ENCODE measurements around the gene DAB2IP.

The DAB2IP gene

DNA sequence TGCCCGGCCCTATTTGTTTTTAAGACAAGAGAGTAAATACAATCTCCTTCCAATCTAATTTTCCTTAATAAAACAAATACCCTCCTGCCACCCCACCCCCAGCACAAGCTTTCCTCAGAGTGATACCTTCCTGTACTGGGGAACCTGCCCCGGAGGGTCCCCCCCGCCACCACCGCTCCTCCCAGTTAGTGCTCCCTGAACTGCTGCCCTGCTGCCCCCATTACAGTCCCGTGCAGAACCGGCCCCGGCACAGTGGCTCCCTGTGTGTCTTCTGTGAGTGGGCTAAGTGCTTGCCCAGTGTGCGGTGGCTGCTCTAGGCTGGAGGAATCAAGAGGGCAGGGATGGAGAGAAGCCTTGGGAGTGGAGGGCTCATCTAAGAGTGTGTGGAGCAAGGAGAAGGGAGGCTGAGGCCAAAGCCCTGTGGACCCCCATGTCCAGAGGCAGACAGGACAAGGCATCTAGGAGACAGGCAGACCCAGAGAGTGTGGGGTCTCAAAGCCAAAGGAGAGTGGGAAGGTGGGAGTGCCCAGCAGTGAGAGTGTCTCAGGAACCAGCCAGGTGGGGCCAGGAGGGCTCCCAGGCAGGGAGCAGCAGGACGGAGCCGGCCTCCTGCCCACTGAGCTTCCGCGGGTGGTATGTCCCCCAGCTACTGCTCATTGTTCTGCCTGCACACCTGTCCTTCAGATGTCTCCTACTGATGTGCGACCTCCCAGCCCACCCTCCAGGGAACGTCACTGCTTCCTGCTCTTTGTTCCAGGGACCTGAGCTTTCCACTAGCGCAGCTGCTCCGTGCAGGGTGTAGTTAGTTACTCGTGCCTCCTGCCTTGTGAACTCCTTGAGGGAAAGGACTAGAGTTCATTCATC lies 129.0 kb downstream of the DAB2IP start:
- Histone ChIP-seq H3K4me3 (ENCODE audit: low read depth, low read length) (no peak overlapping the region), H3K9me3 (ENCODE audit: control insufficient read depth, insufficient read depth, low read depth, low read length) (no peaks in the 10 kb centered on the region), H3K27ac (ENCODE audit: extremely low read depth, low read depth, low read length) (no peak overlapping the region), H3K4me1 (ENCODE audit: control insufficient read depth, insufficient read depth, low read length) (no peaks in the 10 kb centered on the region), H3K36me3 (ENCODE audit: control insufficient read depth in 2 of 2, insufficient read depth in 1 of 2, low read length in 2 of 2) (peaks cover 0 to 72% of the 10 kb centered on the region in 2 experiments; a peak in 2 of 3 replicates)
- ChIA-PET CTCF (no interaction called here), POLR2A (no interaction called here)
- TF ChIP-seq ZFP3 (tag by site-specific recombination; IDR thresholded peaks at IDR 0.05; ENCODE audit: low read depth) (no peak), ZFP69B (tag by site-specific recombination; IDR thresholded peaks at IDR 0.05) (no peak), GLIS1 (tag by site-specific recombination; IDR thresholded peaks at IDR 0.05) (no peak), ZNF623 (tag by site-specific recombination; IDR thresholded peaks at IDR 0.05) (no peak), ZNF670 (tag by site-specific recombination; IDR thresholded peaks at IDR 0.05; ENCODE audit: low read depth) (no peak), ZNF140 (tag by site-specific recombination; IDR thresholded peaks at IDR 0.05) (no peak), BCL11A (tag by site-specific recombination; IDR thresholded peaks at IDR 0.05; ENCODE audit: low read depth) (no peak), ZNF544 (tag by site-specific recombination; IDR thresholded peaks at IDR 0.05) (no peak), RBAK (tag by site-specific recombination; IDR thresholded peaks at IDR 0.05) (no peak)
- TF ChIP-seq, protein P1, sequence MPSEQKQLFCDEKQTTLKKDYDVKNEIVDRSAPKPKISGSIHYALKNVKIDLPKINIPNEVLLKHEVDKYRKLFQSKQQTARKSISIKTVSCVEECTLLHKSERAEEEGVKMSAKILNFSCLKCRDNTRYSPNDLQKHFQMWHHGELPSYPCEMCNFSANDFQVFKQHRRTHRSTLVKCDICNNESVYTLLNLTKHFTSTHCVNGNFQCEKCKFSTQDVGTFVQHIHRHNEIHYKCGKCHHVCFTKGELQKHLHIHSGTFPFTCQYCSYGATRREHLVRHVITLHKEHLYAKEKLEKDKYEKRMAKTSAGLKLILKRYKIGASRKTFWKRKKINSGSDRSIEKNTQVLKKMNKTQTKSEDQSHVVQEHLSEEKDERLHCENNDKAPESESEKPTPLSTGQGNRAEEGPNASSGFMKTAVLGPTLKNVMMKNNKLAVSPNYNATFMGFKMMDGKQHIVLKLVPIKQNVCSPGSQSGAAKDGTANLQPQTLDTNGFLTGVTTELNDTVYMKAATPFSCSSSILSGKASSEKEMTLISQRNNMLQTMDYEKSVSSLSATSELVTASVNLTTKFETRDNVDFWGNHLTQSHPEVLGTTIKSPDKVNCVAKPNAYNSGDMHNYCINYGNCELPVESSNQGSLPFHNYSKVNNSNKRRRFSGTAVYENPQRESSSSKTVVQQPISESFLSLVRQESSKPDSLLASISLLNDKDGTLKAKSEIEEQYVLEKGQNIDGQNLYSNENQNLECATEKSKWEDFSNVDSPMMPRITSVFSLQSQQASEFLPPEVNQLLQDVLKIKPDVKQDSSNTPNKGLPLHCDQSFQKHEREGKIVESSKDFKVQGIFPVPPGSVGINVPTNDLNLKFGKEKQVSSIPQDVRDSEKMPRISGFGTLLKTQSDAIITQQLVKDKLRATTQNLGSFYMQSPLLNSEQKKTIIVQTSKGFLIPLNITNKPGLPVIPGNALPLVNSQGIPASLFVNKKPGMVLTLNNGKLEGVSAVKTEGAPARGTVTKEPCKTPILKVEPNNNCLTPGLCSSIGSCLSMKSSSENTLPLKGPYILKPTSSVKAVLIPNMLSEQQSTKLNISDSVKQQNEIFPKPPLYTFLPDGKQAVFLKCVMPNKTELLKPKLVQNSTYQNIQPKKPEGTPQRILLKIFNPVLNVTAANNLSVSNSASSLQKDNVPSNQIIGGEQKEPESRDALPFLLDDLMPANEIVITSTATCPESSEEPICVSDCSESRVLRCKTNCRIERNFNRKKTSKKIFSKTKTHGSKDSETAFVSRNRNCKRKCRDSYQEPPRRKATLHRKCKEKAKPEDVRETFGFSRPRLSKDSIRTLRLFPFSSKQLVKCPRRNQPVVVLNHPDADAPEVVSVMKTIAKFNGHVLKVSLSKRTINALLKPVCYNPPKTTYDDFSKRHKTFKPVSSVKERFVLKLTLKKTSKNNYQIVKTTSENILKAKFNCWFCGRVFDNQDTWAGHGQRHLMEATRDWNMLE (tag by site-specific recombination; conservative IDR thresholded peaks at IDR 0.05; ENCODE audit: low read depth), result no peak
- TF ChIP-seq, protein P2, sequence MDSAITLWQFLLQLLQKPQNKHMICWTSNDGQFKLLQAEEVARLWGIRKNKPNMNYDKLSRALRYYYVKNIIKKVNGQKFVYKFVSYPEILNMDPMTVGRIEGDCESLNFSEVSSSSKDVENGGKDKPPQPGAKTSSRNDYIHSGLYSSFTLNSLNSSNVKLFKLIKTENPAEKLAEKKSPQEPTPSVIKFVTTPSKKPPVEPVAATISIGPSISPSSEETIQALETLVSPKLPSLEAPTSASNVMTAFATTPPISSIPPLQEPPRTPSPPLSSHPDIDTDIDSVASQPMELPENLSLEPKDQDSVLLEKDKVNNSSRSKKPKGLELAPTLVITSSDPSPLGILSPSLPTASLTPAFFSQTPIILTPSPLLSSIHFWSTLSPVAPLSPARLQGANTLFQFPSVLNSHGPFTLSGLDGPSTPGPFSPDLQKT (IDR thresholded peaks at IDR 0.05; ENCODE audit: borderline replicate concordance, low read depth, low read length), result no peak
- TF ChIP-seq, protein P3, sequence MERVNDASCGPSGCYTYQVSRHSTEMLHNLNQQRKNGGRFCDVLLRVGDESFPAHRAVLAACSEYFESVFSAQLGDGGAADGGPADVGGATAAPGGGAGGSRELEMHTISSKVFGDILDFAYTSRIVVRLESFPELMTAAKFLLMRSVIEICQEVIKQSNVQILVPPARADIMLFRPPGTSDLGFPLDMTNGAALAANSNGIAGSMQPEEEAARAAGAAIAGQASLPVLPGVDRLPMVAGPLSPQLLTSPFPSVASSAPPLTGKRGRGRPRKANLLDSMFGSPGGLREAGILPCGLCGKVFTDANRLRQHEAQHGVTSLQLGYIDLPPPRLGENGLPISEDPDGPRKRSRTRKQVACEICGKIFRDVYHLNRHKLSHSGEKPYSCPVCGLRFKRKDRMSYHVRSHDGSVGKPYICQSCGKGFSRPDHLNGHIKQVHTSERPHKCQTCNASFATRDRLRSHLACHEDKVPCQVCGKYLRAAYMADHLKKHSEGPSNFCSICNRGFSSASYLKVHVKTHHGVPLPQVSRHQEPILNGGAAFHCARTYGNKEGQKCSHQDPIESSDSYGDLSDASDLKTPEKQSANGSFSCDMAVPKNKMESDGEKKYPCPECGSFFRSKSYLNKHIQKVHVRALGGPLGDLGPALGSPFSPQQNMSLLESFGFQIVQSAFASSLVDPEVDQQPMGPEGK (tag by site-specific recombination; IDR thresholded peaks at IDR 0.05), result no peak

DNA sequence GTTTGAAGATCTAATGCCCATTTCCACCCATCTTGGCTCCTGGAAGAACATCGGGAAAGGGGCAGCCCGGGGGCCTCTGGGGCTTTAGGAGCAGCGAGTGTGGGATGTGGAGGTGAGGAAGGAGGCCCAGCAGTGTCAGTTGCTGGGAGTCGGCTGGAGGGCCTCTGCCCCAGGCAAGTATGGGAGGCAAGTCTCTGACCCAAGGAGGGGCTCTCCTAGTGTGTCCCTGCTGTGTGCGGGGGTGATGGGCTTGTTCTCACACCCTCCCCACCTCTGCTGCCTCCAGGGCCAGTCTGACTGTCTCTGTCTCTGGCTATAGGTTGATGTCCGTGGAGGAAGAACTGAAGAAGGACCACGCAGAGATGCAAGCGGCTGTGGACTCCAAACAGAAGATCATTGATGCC lies 129.7 kb downstream of the DAB2IP start:
- no peaks in the 10 kb centered on the region for H3K9me3 ChIP-seq (ENCODE audit: control insufficient read depth, insufficient read depth, low read depth, low read length)
- H3K4me3 ChIP-seq (ENCODE audit: low read depth, low read length), result no peak overlapping the region
- H3K4me1 ChIP-seq (ENCODE audit: control insufficient read depth, insufficient read depth, low read length), result no peaks in the 10 kb centered on the region
- ChIA-PET POLR2A (no interaction called here), CTCF (no interaction called here)
- H3K36me3 ChIP-seq (ENCODE audit: control insufficient read depth in 2 of 2, insufficient read depth in 1 of 2, low read length in 2 of 2), result peaks cover 0 to 66% of the 10 kb centered on the region in 2 experiments; a peak in 2 of 3 replicates
- H3K27ac ChIP-seq (ENCODE audit: extremely low read depth, low read depth, low read length), result no peak overlapping the region
- TF ChIP-seq ZNF324 (tag by site-specific recombination; IDR thresholded peaks at IDR 0.05), result no peak
- TF ChIP-seq ZNF501 (tag by site-specific recombination; IDR thresholded peaks at IDR 0.05), result no peak
- no peak for TF ChIP-seq WT1 (tag by site-specific recombination; IDR thresholded peaks at IDR 0.05)
- no peak for TF ChIP-seq ZNF423 (tag by site-specific recombination; IDR thresholded peaks at IDR 0.05)
- no peak for TF ChIP-seq ZNF677 (tag by site-specific recombination; IDR thresholded peaks at IDR 0.05)
- TF ChIP-seq, protein P4, sequence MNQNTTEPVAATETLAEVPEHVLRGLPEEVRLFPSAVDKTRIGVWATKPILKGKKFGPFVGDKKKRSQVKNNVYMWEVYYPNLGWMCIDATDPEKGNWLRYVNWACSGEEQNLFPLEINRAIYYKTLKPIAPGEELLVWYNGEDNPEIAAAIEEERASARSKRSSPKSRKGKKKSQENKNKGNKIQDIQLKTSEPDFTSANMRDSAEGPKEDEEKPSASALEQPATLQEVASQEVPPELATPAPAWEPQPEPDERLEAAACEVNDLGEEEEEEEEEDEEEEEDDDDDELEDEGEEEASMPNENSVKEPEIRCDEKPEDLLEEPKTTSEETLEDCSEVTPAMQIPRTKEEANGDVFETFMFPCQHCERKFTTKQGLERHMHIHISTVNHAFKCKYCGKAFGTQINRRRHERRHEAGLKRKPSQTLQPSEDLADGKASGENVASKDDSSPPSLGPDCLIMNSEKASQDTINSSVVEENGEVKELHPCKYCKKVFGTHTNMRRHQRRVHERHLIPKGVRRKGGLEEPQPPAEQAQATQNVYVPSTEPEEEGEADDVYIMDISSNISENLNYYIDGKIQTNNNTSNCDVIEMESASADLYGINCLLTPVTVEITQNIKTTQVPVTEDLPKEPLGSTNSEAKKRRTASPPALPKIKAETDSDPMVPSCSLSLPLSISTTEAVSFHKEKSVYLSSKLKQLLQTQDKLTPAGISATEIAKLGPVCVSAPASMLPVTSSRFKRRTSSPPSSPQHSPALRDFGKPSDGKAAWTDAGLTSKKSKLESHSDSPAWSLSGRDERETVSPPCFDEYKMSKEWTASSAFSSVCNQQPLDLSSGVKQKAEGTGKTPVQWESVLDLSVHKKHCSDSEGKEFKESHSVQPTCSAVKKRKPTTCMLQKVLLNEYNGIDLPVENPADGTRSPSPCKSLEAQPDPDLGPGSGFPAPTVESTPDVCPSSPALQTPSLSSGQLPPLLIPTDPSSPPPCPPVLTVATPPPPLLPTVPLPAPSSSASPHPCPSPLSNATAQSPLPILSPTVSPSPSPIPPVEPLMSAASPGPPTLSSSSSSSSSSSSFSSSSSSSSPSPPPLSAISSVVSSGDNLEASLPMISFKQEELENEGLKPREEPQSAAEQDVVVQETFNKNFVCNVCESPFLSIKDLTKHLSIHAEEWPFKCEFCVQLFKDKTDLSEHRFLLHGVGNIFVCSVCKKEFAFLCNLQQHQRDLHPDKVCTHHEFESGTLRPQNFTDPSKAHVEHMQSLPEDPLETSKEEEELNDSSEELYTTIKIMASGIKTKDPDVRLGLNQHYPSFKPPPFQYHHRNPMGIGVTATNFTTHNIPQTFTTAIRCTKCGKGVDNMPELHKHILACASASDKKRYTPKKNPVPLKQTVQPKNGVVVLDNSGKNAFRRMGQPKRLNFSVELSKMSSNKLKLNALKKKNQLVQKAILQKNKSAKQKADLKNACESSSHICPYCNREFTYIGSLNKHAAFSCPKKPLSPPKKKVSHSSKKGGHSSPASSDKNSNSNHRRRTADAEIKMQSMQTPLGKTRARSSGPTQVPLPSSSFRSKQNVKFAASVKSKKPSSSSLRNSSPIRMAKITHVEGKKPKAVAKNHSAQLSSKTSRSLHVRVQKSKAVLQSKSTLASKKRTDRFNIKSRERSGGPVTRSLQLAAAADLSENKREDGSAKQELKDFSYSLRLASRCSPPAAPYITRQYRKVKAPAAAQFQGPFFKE (tag by site-specific recombination; IDR thresholded peaks at IDR 0.05; ENCODE audit: borderline replicate concordance), result no peak
- no peak for TF ChIP-seq MEIS1 (CRISPR knock-in tag; IDR thresholded peaks at IDR 0.05; ENCODE audit: borderline replicate concordance)
- no peak for TF ChIP-seq GLI2 (tag by site-specific recombination; IDR thresholded peaks at IDR 0.05; ENCODE audit: borderline replicate concordance, low read depth)
- TF ChIP-seq HOXC10 (CRISPR knock-in tag; IDR thresholded peaks at IDR 0.05), result no peak
